HCT116 (cell line): ENCODE results near the gene ST6GALNAC4. TPM values are rescaled to one million over a fixed set of nuclear protein-coding genes. Genes with fewer than 3 reads are reported as not detected.

ENCODE experiments used
- ATAC-seq: fragments of 200-7000 bp; cut with Tn5 transposase; 2 replicates; pipeline ENCODE4 v1.9.1; 2020; ENCODE audit warnings: mild to moderate bottlenecking, moderate library complexity
- BruUV-seq: library from RNA; stranded (reverse); fragments of 400-500 nt; replicated peaks from 2 replicates; lab custom pipeline; 2021; lab: Mats Ljungman, UMichigan
- CTCF ChIA-PET: fragments of 300-600 bp; sonication (Branson Sonifier 250); formaldehyde crosslinking; loops from one replicate; lab custom pipeline; 2021; ENCODE audit warnings: antibody characterized with exemption; lab: Charles Lee
- POLR2A ChIA-PET: fragments of 300-600, 350-600 bp; sonication (Branson Sonifier 250); formaldehyde crosslinking; loops from one replicate; lab custom pipeline; 2021; ENCODE audit warnings: antibody characterized with exemption; lab: Charles Lee
- RAD21 ChIA-PET, 2 experiments: fragments of 300-600 bp; sonication (Branson Sonifier 250); formaldehyde crosslinking; loops; one replicate each; lab custom pipeline; 2023; ENCODE audit warnings: low total read pairs in 2 of 2; ENCODE audit not compliant: uncharacterized antibody in 2 of 2, unreplicated experiment in 2 of 2, low non-redundant PET in 1 of 2; lab: Charles Lee
- DNase-seq: peaks from one replicate; pipeline ENCODE4 v3.0.0-alpha.2; 2010; ENCODE audit warnings: low read depth, low spot score
- H2AFZ ChIP-seq: fragments of 200-600 bp; shearing (Covaris generic), sonication (generic); 2 replicates; pipeline ENCODE4 v1.6.1; 2017; ENCODE audit warnings: low read depth, mixed run types, mixed read lengths, antibody characterized with exemption, low read length; ENCODE audit not compliant: poor library complexity, severe bottlenecking
- H3K27ac ChIP-seq: 2 replicates; pipeline ENCODE4 v1.5.1; 2012; ENCODE audit warnings: low read depth, low read length
- H3K27me3 ChIP-seq: fragments of 200-600 bp; sonication (generic); 2 replicates; pipeline ENCODE4 v1.6.1; 2016; ENCODE audit warnings: mixed run types, low read length, mixed read lengths; ENCODE audit not compliant: insufficient read depth
- H3K36me3 ChIP-seq, 2 experiments: fragments of 200-500 bp in 1 of 2; fragments of 200-600 bp in 1 of 2; sonication (Bioruptor generic) in 1 of 2; sonication (generic) in 1 of 2; 2 replicates each; pipeline versions ENCODE4 v1.5.1 to v1.6.1; 2014 to 2016; ENCODE audit warnings: low read length in 2 of 2, inconsistent platforms in 1 of 2, mixed read lengths in 1 of 2, mixed run types in 1 of 2; ENCODE audit not compliant: insufficient read depth in 2 of 2, control insufficient read depth in 1 of 2
- H3K4me1 ChIP-seq, 2 experiments: fragments of 200-600 bp in 1 of 2; sonication (generic) in 1 of 2; 2 replicates each; pipeline versions ENCODE4 v1.5.1 to v1.6.1; 2012 to 2017; ENCODE audit warnings: low read length in 2 of 2, inconsistent platforms in 1 of 2, mild to moderate bottlenecking in 1 of 2, mixed read lengths in 1 of 2, mixed run types in 1 of 2, moderate library complexity in 1 of 2; ENCODE audit not compliant: insufficient read depth in 2 of 2, control insufficient read depth in 1 of 2
- H3K4me2 ChIP-seq: fragments of 200-600 bp; sonication (generic); 2 replicates; pipeline ENCODE4 v1.6.1; 2017; ENCODE audit warnings: mixed run types, low read length, mixed read lengths
- H3K4me3 ChIP-seq, 2 experiments: fragments of 200-600 bp in 1 of 2; sonication (generic) in 1 of 2; replicated peaks in 1 of 2; 2 replicates each; pipeline ENCODE4 v1.5.1; 2011 to 2016; ENCODE audit warnings: low read length in 2 of 2, control low read depth in 1 of 2, low read depth in 1 of 2, mild to moderate bottlenecking in 1 of 2, mixed read lengths in 1 of 2, mixed run types in 1 of 2
- H3K79me2 ChIP-seq: fragments of 200-600 bp; sonication (generic); 2 replicates; pipeline ENCODE4 v1.6.1; 2017; ENCODE audit warnings: mild to moderate bottlenecking, mixed run types, low read length, moderate library complexity, mixed read lengths; ENCODE audit not compliant: insufficient read depth
- H3K9ac ChIP-seq: fragments of 200-600 bp; sonication (generic); 2 replicates; pipeline ENCODE4 v1.6.1; 2016; ENCODE audit warnings: low read length, mixed read lengths
- H3K9me2 ChIP-seq: fragments of 200-600 bp; sonication (generic), shearing (Covaris generic); 2 replicates; pipeline ENCODE4 v1.6.1; 2017; ENCODE audit warnings: mixed run types, mild to moderate bottlenecking, moderate library complexity; ENCODE audit not compliant: insufficient read depth
- H3K9me3 ChIP-seq, 2 experiments: fragments of 200-500 bp in 1 of 2; fragments of 200-600 bp in 1 of 2; sonication (Bioruptor generic) in 1 of 2; sonication (generic) in 1 of 2; 2 replicates each; pipeline ENCODE4 v1.6.1; 2014 to 2017; ENCODE audit warnings: low read length in 2 of 2, mixed read lengths in 2 of 2, inconsistent platforms in 1 of 2, low read depth in 1 of 2, mild to moderate bottlenecking in 1 of 2, mixed run types in 1 of 2, moderate library complexity in 1 of 2; ENCODE audit not compliant: control insufficient read depth in 1 of 2, insufficient read depth in 1 of 2
- H4K20me1 ChIP-seq: fragments of 200-600 bp; sonication (generic), shearing (Covaris generic); 2 replicates; pipeline ENCODE4 v1.6.1; 2017; ENCODE audit warnings: mixed run types, mild to moderate bottlenecking, moderate library complexity; ENCODE audit not compliant: insufficient read depth
- EGR1 ChIP-seq: IDR thresholded peaks from 2 replicates; pipeline ENCODE4 v1.6.1; 2012; ENCODE audit warnings: low read depth
- EZH2 ChIP-seq: fragments of 200-600 bp; sonication (generic); IDR thresholded peaks from 2 replicates; pipeline ENCODE4 v1.6.1; 2017; ENCODE audit warnings: antibody characterized with exemption, mixed run types
- ZNF274 ChIP-seq: fragments of 200-500 bp; sonication (Bioruptor generic); IDR thresholded peaks from 2 replicates; pipeline ENCODE4 v1.6.1; 2014; ENCODE audit warnings: mild to moderate bottlenecking, low read depth, low read length, inconsistent platforms
- intact Hi-C: fragments of 100-400 bp; cut with micrococcal nuclease; formaldehyde crosslinking; loops from 2 replicates; pipeline ENCODE4 v1.10.0; 2022
- total RNA-seq: library from RNA; stranded (reverse); gene quantifications from one replicate; pipeline ENCODE4 v1.2.1, GENCODE V29; 2021; ENCODE audit not compliant: unreplicated experiment
- TF ChIP-seq, protein P1 (sequence below): IDR thresholded peaks from 2 replicates; pipeline ENCODE4 v1.6.1; 2012
- TF ChIP-seq, protein P2 (sequence below): IDR thresholded peaks from 2 replicates; pipeline ENCODE4 v1.6.1; 2012

ST6GALNAC4 gene
- total RNA-seq, 1 experiment from 2014 or later, result 49.4 TPM

DNA sequence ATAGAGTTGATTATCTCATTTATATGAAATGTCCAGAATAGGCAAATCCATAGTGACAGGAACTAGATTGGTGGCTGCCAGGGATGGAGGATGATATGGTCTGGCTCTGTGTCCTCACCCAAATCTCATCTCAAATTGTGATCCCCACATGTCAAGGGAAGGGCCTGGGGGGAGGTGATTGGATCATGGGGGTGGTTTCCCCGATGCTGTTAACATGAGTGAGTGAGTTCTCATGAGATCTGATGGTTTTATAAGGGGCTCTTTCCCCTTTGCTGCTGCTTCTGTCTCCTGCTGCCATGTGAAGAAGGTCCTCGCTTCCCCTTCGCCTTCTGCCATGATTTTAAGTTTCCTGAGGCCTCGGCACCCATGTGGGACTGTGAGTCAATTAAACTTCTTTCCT, 42.6 kb upstream of the ST6GALNAC4 start:
- peaks cover 66 to 77% of the 10 kb centered on the region in 2 experiments for H3K4me1 ChIP-seq
- intact Hi-C loops, result no loop called here

DNA sequence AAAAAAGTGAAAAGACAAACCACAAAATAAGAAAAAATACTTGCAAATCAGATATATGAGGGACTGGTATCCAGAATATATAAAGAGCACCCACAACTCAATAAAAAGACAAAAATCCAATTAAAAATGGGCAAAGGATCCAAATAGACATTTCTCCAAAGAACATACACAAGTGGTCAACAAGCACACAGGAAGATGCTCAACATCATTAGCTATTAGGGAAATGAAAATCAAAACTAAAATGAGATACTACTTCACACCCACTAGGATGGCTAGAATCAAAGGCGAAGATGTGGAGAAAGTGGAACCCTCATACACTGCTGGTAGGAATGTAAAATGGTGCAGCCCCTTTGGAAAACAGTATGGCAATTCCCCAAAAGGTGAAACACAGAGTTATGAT, 41.9 kb upstream of the ST6GALNAC4 start:
- RAD21 ChIA-PET, result no interaction called here
- intact Hi-C loops, result no loop called here
- Histone ChIP-seq H3K9ac (no peak overlapping the region), H3K4me2 (no peak overlapping the region), H2AFZ (no peak overlapping the region), H3K9me3 (no peaks in the 10 kb centered on the region; a peak in 1 of 4 replicates), H3K36me3 (no peaks in the 10 kb centered on the region), H3K27me3 (no peaks in the 10 kb centered on the region), H3K79me2 (peaks cover 87% of the 10 kb centered on the region), H4K20me1 (peaks cover 4% of the 10 kb centered on the region; the same call in 1 of the 2 replicates), H3K27ac (no peak overlapping the region), H3K4me1 (peaks cover 66 to 77% of the 10 kb centered on the region in 2 experiments), H3K4me3 (no peak overlapping the region), H3K9me2 (no peaks in the 10 kb centered on the region)
- no peak for DNase-seq
- POLR2A ChIA-PET, result interaction anchor here (1.0 kb wide), 1 partner anchor 109 kb away, joined by 3 read pairs; the partner anchor contains the start of gene NAIF1
- TF ChIP-seq EGR1, result no peak
- CTCF ChIA-PET, result no interaction called here
- no TSS peak for BruUV-seq
- no peak for ATAC-seq

More for the DNA sequence above, 42.6 kb upstream of the ST6GALNAC4 start:
- Histone ChIP-seq H3K4me3 (no peak overlapping the region), H3K4me2 (no peak overlapping the region), H2AFZ (no peak overlapping the region), H3K27me3 (no peaks in the 10 kb centered on the region), H3K9ac (no peak overlapping the region), H3K79me2 (peaks cover 87% of the 10 kb centered on the region), H3K36me3 (no peaks in the 10 kb centered on the region), H3K9me2 (no peaks in the 10 kb centered on the region), H3K27ac (no peak overlapping the region), H3K9me3 (no peaks in the 10 kb centered on the region; a peak in 1 of 4 replicates), H4K20me1 (peaks cover 4% of the 10 kb centered on the region; the same call in 1 of the 2 replicates)
- no TSS peak for BruUV-seq
- no peak for DNase-seq
- POLR2A ChIA-PET, result interaction anchor here (1.0 kb wide), 1 partner anchor 108 kb away, joined by 3 read pairs; the partner anchor contains the start of gene NAIF1
- RAD21 ChIA-PET, result no interaction called here
- CTCF ChIA-PET, result no interaction called here
- no peak for ATAC-seq
- TF ChIP-seq, protein P1, sequence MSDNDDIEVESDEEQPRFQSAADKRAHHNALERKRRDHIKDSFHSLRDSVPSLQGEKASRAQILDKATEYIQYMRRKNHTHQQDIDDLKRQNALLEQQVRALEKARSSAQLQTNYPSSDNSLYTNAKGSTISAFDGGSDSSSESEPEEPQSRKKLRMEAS, result no peak
- TF ChIP-seq EZH2 (no peak), ZNF274 (no peak)
- TF ChIP-seq, protein P2, sequence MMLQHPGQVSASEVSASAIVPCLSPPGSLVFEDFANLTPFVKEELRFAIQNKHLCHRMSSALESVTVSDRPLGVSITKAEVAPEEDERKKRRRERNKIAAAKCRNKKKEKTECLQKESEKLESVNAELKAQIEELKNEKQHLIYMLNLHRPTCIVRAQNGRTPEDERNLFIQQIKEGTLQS, result no peak
